ENCODE results near the gene ATP2C2. TPM values are rescaled to one million over a fixed set of nuclear protein-coding genes. Genes with fewer than 3 reads are reported as not detected.
"Not testable (repeated sequence)": the region's sequence is repeated elsewhere in the genome, so short reads cannot be mapped to it uniquely, and the experiment has no call there.

ATP2C2 gene
- total RNA-seq, 1 donor from 2014 or later, result not detected

DNA sequence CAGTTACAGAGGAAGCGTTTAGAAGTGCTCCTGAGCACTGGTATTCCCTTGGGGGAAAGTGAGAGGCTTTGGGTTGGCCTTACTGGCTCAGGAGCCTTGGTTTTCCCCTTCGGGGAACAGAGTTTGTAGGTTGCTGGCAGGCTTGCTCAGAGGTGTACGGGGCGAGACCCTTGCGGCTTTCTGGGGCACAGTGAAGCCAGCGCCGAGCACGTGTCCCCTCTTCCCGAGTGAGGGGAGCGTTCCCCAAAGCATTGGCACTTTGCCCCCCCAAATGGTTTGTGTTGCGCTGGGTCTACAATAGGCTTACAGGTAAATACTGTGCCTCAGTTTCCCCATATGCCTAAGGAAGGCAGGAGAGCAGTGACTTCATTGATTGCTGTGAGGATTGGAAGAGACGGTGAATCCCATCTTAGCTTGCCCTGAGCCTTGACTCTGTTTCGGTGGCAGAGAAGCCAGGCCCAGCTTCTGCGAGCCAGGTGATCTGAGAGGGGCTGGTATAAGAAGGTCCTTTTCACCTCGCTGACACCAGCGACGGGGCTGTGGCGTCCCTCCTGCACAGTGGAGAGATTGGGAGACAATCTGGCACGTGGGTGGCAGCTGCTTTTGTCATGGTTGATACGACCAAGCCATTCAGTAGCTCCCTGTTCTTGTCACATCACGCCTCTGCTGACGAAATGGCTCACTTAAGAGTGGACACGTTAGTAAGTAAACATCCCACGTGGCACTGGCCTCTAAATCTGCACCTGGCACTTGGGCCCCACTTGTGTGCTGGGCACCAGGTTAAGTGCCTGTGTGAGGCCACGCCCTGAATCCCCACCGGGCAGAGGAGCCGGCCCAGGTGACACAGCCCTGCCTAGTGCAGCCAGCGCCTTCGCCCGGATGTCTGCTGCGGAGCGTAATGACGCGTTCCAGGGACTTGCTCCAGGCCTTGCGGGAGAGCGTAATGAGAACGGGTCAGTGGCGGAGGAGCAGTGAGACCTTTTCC is 81.1 kb downstream of the ATP2C2 start:
- no peaks in the 10 kb centered on the region for H3K4me1 Mint-ChIP-seq
- TF ChIP-seq, protein P1, sequence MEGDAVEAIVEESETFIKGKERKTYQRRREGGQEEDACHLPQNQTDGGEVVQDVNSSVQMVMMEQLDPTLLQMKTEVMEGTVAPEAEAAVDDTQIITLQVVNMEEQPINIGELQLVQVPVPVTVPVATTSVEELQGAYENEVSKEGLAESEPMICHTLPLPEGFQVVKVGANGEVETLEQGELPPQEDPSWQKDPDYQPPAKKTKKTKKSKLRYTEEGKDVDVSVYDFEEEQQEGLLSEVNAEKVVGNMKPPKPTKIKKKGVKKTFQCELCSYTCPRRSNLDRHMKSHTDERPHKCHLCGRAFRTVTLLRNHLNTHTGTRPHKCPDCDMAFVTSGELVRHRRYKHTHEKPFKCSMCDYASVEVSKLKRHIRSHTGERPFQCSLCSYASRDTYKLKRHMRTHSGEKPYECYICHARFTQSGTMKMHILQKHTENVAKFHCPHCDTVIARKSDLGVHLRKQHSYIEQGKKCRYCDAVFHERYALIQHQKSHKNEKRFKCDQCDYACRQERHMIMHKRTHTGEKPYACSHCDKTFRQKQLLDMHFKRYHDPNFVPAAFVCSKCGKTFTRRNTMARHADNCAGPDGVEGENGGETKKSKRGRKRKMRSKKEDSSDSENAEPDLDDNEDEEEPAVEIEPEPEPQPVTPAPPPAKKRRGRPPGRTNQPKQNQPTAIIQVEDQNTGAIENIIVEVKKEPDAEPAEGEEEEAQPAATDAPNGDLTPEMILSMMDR (IDR thresholded peaks at IDR 0.05), result no peak
- H3K4me3 Mint-ChIP-seq, result no peak overlapping the region
- H3K27ac Mint-ChIP-seq, result no peak overlapping the region
- no peaks in the 10 kb centered on the region for H3K36me3 Mint-ChIP-seq (ENCODE audit: low read depth)
- ChIA-PET CTCF (no interaction called here), POLR2A (no interaction called here)
- peaks cover 7% of the 10 kb centered on the region for H3K27me3 Mint-ChIP-seq
- no peak for ATAC-seq (ENCODE audit: low read depth)
- DNase-seq, result no peak
- H3K9me3 Mint-ChIP-seq, result peaks cover 2% of the 10 kb centered on the region
- intact Hi-C loops (cut with micrococcal nuclease), result no loop called here

DNA sequence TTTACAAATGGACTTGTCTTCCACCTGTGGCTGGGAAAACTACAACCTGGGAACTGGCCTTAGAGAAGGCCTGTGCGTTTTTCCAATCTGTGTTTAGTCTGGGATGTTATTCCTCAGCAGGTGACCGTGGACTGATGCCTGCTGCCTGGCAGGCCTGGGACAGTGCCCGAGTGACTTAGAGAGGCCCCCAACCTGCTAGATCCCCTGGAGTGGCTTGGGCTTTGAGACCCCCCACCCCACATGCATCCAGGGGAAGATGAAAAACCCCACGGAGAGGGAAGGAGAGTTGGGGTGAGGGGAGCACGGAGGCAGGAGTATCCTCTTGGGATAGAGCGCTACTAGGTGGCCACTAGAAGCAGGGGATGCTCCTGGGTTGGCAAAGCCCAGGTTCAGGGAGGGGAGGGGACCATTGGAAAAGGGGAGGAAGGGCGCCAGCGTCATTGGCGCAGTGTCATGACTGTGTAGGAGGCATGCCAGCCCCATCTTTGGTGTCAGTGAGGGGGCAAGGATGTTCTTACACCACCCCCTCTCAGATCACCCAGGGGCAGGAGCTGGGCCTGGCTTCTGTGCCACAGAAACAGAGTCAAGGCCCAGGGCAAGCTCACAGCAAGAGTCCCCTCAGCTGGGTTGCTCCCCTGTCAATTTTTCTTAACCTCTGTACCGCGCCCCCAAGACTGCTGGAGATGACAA is 82.0 kb downstream of the ATP2C2 start:
- Mint-ChIP-seq H3K27me3 (peaks cover 5% of the 10 kb centered on the region), H3K9me3 (peaks cover 2% of the 10 kb centered on the region)
- no peak for DNase-seq

DNA sequence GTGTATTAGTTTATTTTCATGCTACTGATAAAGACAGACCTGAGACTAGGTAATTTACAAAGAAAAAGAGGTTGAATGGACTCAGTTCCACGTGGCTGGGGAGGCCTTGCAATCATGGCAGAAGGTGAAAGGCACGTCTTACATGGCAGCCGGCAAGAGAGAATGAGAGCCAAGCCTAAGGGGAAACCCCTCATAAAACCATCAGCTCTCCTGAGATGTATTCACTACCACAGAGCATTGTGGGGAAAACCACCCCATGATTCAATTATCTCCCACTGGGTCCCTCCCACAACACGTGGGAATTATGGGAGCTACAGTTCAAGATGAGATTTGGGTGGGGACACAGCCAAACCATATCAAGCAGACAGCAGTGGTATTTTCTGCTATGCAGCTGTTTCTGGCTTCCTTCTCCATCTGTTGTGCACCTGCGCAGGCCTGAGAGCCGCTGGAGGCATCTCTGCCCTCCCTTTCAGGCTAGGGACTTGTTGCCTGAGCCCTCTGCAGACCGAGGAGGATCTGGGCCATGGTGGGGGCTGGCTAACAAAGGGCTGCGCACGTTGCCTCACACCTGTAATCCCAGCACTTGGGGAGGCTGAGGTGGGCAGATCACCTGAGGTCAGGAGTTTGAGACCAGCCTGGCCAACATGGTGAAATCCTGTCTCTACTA is 82.8 kb downstream of the ATP2C2 start:
- H3K27me3 Mint-ChIP-seq, result not testable (repeated sequence)

More for the DNA sequence above, 82.0 kb downstream of the ATP2C2 start:
- Mint-ChIP-seq H3K27ac (no peak overlapping the region), H3K4me3 (no peak overlapping the region), H3K4me1 (no peaks in the 10 kb centered on the region), H3K36me3 (ENCODE audit: low read depth) (no peaks in the 10 kb centered on the region)
- intact Hi-C loops (cut with micrococcal nuclease), result no loop called here
- no peak for ATAC-seq (ENCODE audit: low read depth)
- ChIA-PET POLR2A (no interaction called here), CTCF (no interaction called here)
- TF ChIP-seq, protein P1 (IDR thresholded peaks at IDR 0.05), result no peak

DNA sequence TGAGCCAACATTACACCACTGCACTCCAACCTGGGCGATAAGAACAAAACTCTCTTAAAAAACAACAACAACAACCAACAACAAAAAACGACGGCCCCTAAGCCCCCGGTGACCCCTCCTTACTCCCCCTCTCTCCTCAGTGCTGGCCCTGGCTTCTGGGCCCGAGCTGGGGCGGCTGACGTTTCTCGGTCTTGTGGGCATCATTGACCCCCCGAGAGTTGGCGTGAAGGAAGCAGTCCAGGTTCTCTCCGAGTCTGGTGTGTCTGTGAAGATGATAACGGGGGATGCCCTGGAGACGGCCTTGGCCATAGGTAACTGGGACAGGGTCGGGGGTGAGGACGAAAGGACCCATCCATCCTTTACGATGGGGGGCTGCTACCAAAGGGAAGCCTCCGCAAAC is 83.4 kb downstream of the ATP2C2 start:
- DNase-seq (no peak), ATAC-seq (ENCODE audit: low read depth) (no peak)
- Mint-ChIP-seq H3K27me3 (peaks cover 5% of the 10 kb centered on the region), H3K9me3 (peaks cover 2% of the 10 kb centered on the region), H3K36me3 (ENCODE audit: low read depth) (no peaks in the 10 kb centered on the region), H3K4me1 (no peaks in the 10 kb centered on the region), H3K4me3 (no peak overlapping the region), H3K27ac (no peak overlapping the region)
- TF ChIP-seq, protein P1 (IDR thresholded peaks at IDR 0.05), result no peak
- POLR2A ChIA-PET, result no interaction called here
- intact Hi-C loops (cut with micrococcal nuclease), result no loop called here
- CTCF ChIA-PET, result no interaction called here

More for the DNA sequence above, 82.8 kb downstream of the ATP2C2 start:
- H3K4me3 Mint-ChIP-seq; H3K4me1 Mint-ChIP-seq; H3K36me3 Mint-ChIP-seq (ENCODE audit: low read depth); POLR2A ChIA-PET; DNase-seq; CTCF ChIA-PET; ATAC-seq (ENCODE audit: low read depth); H3K27ac Mint-ChIP-seq; H3K9me3 Mint-ChIP-seq; intact Hi-C loops (cut with micrococcal nuclease): not testable (repeated sequence)

DNA sequence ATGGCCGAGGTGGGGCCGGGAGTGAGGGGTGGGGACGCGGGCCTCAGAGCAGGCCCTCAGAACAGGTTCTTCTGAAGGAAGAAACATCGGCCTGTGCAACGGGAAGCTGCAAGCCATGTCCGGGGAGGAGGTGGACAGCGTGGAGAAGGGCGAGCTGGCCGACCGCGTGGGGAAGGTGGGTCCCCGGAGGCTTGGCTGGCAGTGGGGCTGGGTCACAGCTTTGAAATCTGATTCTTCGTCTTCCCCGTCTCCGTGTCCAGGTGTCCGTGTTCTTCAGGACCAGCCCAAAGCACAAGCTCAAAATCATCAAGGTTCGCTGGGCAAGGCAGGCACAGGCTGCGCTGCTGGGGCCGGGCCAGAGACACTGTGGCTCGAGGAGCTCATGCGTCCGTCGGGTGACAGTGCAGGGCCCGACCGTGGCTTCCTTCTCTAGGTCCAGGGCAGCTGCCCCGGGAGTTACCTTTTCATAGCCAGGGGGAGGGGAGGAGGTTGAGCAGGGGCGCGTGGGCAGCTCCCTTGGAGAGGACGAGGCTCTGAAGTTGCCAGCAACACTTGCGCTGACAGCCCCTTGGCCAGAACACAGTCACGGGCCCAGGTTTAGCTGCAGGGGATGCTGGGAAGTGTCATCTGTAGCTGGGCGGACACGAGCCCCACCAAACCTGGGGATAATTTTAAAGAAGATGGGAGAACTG is 84.9 kb downstream of the ATP2C2 start:
- H3K27ac Mint-ChIP-seq, result no peak overlapping the region
- H3K9me3 Mint-ChIP-seq, result peaks cover 2% of the 10 kb centered on the region
- intact Hi-C loops (cut with micrococcal nuclease), result no loop called here
- CTCF ChIA-PET, result no interaction called here
- H3K4me1 Mint-ChIP-seq, result no peaks in the 10 kb centered on the region
- peaks cover 5% of the 10 kb centered on the region for H3K27me3 Mint-ChIP-seq
- H3K36me3 Mint-ChIP-seq (ENCODE audit: low read depth), result no peaks in the 10 kb centered on the region
- TF ChIP-seq, protein P1 (IDR thresholded peaks at IDR 0.05), result no peak
- no peak overlapping the region for H3K4me3 Mint-ChIP-seq
- ATAC-seq (ENCODE audit: low read depth), result no peak
- DNase-seq, result no peak
- POLR2A ChIA-PET, result no interaction called here

Measured in activated B cell treated with CpG ODN at 0.5 μM for 24 hours (primary cell).